ENCODE data around the gene RNASET2. TPM values are rescaled to one million over a fixed set of nuclear protein-coding genes. Genes with fewer than 3 reads are reported as not detected.

Gene RNASET2
- total and polyA plus RNA-seq, 2 of the 13 experiments (the other 11 are each of a cell fraction or from before 2014, with no cell fraction given) = 44.6 to 597 TPM

DNA sequence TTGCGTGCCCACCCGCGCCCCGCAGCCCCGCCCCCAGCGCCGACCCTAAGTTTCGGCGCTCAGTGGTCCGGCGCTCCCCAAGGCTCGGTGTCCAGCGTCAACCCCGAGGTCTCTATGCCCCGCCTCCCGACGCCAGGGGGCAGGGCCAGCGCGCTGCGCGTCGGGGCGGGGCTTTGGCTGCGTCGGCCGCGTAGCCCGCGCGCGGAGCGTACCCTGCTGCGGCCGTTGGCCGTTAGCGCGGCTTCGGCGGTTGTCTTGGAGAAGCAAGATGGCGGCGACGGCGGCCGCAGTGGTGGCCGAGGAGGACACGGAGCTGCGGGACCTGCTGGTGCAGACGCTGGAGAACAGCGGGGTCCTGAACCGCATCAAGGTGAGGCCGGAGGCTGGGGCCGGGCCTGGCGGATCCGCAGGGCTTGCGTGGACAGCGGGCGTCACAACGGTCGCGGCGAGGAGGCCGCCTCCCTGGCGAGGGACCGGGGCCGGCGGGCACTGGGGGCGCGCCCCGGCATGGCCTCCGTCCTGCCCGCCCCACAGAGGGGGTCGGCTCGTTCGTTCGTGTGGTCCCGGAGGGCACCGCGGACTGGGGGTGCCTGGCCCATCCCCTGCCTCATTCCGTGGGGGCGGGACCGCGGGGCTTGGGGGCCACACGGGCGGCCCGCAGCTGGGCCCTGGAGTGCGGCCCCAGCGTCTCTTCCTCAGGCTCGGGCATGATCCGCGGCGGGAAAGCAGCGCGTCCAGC, 43.0 kb upstream of the RNASET2 start, which contains the start of gene CEP43 (continued):
- TF ChIP-seq ZNF407 (CRISPR knock-in tag; IDR thresholded peaks at IDR 0.05; ENCODE audit: not compliant biosample characterization) (peak; percentile 60), SRSF1 (optimal IDR thresholded peaks at IDR 0.05; ENCODE audit: low read depth, low read length) (no peak), YEATS2 (CRISPR knock-in tag; IDR thresholded peaks at IDR 0.05; ENCODE audit: borderline replicate concordance) (0 out of 2 replicates have a peak, but pooled peaks have one; percentile 31), GFI1 (CRISPR knock-in tag; IDR thresholded peaks at IDR 0.05; ENCODE audit: borderline replicate concordance) (0 out of 2 replicates have a peak, but pooled peaks have one; percentile 12), MBD4 (IDR thresholded peaks at IDR 0.05; ENCODE audit: borderline replicate concordance, low read length) (no peak), FOSL2 (CRISPR knock-in tag; IDR thresholded peaks at IDR 0.05) (peak; percentile 5; the same call in 1 of the 2 replicates), RFX5 (IDR thresholded peaks at IDR 0.05; ENCODE audit: low read depth, low read length) (no peak), ZNF276 (CRISPR knock-in tag; IDR thresholded peaks at IDR 0.05; ENCODE audit: low read depth) (peak; percentile 55), GABPA (IDR thresholded peaks at IDR 0.05; ENCODE audit: low read depth, low read length) (no peak), GABPA (CRISPR knock-in tag; IDR thresholded peaks at IDR 0.05; ENCODE audit: low read depth) (no peak), ZNF280B (CRISPR knock-in tag; IDR thresholded peaks at IDR 0.05; ENCODE audit: borderline replicate concordance) (peak; percentile 14; the same call in 1 of the 2 replicates)
- TF ChIP-seq, protein P1, sequence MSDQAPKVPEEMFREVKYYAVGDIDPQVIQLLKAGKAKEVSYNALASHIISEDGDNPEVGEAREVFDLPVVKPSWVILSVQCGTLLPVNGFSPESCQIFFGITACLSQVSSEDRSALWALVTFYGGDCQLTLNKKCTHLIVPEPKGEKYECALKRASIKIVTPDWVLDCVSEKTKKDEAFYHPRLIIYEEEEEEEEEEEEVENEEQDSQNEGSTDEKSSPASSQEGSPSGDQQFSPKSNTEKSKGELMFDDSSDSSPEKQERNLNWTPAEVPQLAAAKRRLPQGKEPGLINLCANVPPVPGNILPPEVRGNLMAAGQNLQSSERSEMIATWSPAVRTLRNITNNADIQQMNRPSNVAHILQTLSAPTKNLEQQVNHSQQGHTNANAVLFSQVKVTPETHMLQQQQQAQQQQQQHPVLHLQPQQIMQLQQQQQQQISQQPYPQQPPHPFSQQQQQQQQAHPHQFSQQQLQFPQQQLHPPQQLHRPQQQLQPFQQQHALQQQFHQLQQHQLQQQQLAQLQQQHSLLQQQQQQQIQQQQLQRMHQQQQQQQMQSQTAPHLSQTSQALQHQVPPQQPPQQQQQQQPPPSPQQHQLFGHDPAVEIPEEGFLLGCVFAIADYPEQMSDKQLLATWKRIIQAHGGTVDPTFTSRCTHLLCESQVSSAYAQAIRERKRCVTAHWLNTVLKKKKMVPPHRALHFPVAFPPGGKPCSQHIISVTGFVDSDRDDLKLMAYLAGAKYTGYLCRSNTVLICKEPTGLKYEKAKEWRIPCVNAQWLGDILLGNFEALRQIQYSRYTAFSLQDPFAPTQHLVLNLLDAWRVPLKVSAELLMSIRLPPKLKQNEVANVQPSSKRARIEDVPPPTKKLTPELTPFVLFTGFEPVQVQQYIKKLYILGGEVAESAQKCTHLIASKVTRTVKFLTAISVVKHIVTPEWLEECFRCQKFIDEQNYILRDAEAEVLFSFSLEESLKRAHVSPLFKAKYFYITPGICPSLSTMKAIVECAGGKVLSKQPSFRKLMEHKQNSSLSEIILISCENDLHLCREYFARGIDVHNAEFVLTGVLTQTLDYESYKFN (CRISPR knock-in tag; conservative IDR thresholded peaks at IDR 0.05) = peak; percentile 39

Measured in HepG2 (cell line).